Calu3 (cell line): ENCODE data around the gene PTPRC. TPM values are rescaled to one million over a fixed set of nuclear protein-coding genes. Genes with fewer than 3 reads are reported as not detected.

Experiments used
- BruUV-seq: library from RNA; stranded (reverse); fragments of 400-500 nt; replicated peaks from 2 replicates; lab custom pipeline; 2021; lab: Mats Ljungman, UMichigan
- CTCF ChIA-PET: fragments of 300-600 bp; sonication (Branson Sonifier 250); formaldehyde crosslinking; loops from one replicate; lab custom pipeline; 2022; ENCODE audit warnings: antibody characterized with exemption; lab: Charles Lee
- DNase-seq: peaks from one replicate; pipeline ENCODE4 v3.0.0; 2022
- H3K27ac Mint-ChIP-seq: one replicate; pipeline ENCODE4 v1.8.0; 2022; ENCODE audit warnings: mixed read lengths; ENCODE audit not compliant: unreplicated experiment
- H3K27me3 Mint-ChIP-seq: one replicate; pipeline ENCODE4 v1.8.0; 2022; ENCODE audit warnings: mixed read lengths; ENCODE audit not compliant: unreplicated experiment
- H3K36me3 Mint-ChIP-seq: one replicate; pipeline ENCODE4 v1.8.0; 2022; ENCODE audit warnings: mild to moderate bottlenecking, moderate library complexity, mixed read lengths; ENCODE audit not compliant: insufficient read depth, unreplicated experiment
- H3K4me1 Mint-ChIP-seq: one replicate; pipeline ENCODE4 v1.8.0; 2022; ENCODE audit warnings: mild to moderate bottlenecking, low read depth, mixed read lengths; ENCODE audit not compliant: unreplicated experiment
- H3K4me3 Mint-ChIP-seq: one replicate; pipeline ENCODE4 v1.8.0; 2022; ENCODE audit warnings: mild to moderate bottlenecking, low read depth, moderate library complexity, mixed read lengths; ENCODE audit not compliant: unreplicated experiment
- H3K9me3 Mint-ChIP-seq: one replicate; pipeline ENCODE4 v1.8.0; 2022; ENCODE audit warnings: low read depth, mixed read lengths; ENCODE audit not compliant: unreplicated experiment
- CTCF ChIP-seq: fragments of 200-600 bp; IDR thresholded peaks from one replicate; pipeline ENCODE4 v1.8.0; 2022; ENCODE audit warnings: antibody characterized with exemption; ENCODE audit not compliant: unreplicated experiment
- intact Hi-C: fragments of 100-400 bp; cut with micrococcal nuclease; formaldehyde crosslinking; loops from one replicate; pipeline ENCODE4 v1.10.0; 2022; ENCODE audit not compliant: unreplicated experiment
- total RNA-seq: library from RNA; stranded (reverse); gene quantifications from 2 replicates; pipeline ENCODE4 v1.2.3, GENCODE V29; 2022

The PTPRC gene
- total RNA-seq, 1 experiment from 2014 or later, result not detected

- Mint-ChIP-seq H3K27ac (no peak overlapping the region), H3K4me3 (no peak overlapping the region), H3K9me3 (peaks cover 9% of the 10 kb centered on the region), H3K4me1 (no peaks in the 10 kb centered on the region), H3K27me3 (no peaks in the 10 kb centered on the region), H3K36me3 (no peaks in the 10 kb centered on the region)
- no peak for TF ChIP-seq CTCF
- no TSS peak for BruUV-seq
- CTCF ChIA-PET, result no interaction called here
- intact Hi-C loops, result no loop called here
- no peak for DNase-seq
These were observed 158.8 kb downstream of the PTPRC start for GRCh38 chr1:198797656-198798055.

DNA sequence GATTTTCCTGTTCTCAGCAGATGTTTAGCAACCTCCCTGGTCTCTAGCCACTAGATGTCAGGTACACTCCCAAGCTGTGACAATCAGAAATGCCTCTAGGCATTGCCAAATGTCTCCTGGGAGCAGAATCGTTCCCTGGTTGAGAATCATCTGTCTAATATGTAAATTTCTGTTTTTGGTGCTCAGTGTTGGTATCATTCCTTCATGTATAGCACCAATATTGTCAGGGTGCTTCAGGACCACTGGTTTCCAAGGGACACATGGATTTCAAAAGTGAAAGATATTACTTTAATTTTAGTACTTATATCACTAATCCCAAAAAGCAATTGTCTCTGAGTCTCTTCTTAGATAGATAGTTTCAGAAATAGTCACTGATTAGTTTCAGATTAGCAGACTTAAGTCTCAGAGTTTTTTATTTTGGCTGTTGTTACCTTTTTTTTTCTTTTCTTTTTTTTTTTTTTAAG lies 160.1 kb downstream of the PTPRC start:
- no peak for TF ChIP-seq CTCF

GRCh38 chr1:198805498-198806151 lies 166.8 kb downstream of the PTPRC start:
- CTCF ChIA-PET, result no interaction called here
- Mint-ChIP-seq H3K9me3 (peaks cover 2% of the 10 kb centered on the region), H3K4me1 (no peaks in the 10 kb centered on the region), H3K27me3 (no peaks in the 10 kb centered on the region), H3K36me3 (no peaks in the 10 kb centered on the region), H3K27ac (no peak overlapping the region), H3K4me3 (no peak overlapping the region)
- intact Hi-C loops, result no loop called here
- no TSS peak for BruUV-seq
- no peak for TF ChIP-seq CTCF
- no peak for DNase-seq

More for the DNA sequence above, 160.1 kb downstream of the PTPRC start:
- Mint-ChIP-seq H3K4me3 (no peak overlapping the region), H3K9me3 (peaks cover 9% of the 10 kb centered on the region), H3K27ac (no peak overlapping the region), H3K36me3 (no peaks in the 10 kb centered on the region), H3K27me3 (no peaks in the 10 kb centered on the region), H3K4me1 (no peaks in the 10 kb centered on the region)
- intact Hi-C loops, result no loop called here
- BruUV-seq, result no TSS peak
- DNase-seq, result no peak
- CTCF ChIA-PET, result no interaction called here

- CTCF ChIA-PET, result no interaction called here
- no peak for TF ChIP-seq CTCF
- Mint-ChIP-seq H3K9me3 (peaks cover 2% of the 10 kb centered on the region), H3K4me1 (no peaks in the 10 kb centered on the region), H3K36me3 (no peaks in the 10 kb centered on the region), H3K27ac (no peak overlapping the region), H3K27me3 (no peaks in the 10 kb centered on the region), H3K4me3 (no peak overlapping the region)
- no TSS peak for BruUV-seq
- no peak for DNase-seq
- intact Hi-C loops, result no loop called here
These were observed 168.0 kb downstream of the PTPRC start for GRCh38 chr1:198806861-198807260.

Other genes starting within 250 kb of the PTPRC start
- gene ATP6V1G3, start 98.4 kb upstream of the PTPRC start, total RNA-seq, result not detected in 2 replicates